ENCODE measurements around the gene SAFB.

- TF ChIP-seq EP300 (IDR thresholded peaks at IDR 0.05) (no peak), REST (IDR thresholded peaks at IDR 0.05) (no peak), JUNB (IDR thresholded peaks at IDR 0.05) (no peak), PHF8 (IDR thresholded peaks at IDR 0.05; ENCODE audit: borderline replicate concordance, low read depth) (no peak)
- TF ChIP-seq, protein P1, sequence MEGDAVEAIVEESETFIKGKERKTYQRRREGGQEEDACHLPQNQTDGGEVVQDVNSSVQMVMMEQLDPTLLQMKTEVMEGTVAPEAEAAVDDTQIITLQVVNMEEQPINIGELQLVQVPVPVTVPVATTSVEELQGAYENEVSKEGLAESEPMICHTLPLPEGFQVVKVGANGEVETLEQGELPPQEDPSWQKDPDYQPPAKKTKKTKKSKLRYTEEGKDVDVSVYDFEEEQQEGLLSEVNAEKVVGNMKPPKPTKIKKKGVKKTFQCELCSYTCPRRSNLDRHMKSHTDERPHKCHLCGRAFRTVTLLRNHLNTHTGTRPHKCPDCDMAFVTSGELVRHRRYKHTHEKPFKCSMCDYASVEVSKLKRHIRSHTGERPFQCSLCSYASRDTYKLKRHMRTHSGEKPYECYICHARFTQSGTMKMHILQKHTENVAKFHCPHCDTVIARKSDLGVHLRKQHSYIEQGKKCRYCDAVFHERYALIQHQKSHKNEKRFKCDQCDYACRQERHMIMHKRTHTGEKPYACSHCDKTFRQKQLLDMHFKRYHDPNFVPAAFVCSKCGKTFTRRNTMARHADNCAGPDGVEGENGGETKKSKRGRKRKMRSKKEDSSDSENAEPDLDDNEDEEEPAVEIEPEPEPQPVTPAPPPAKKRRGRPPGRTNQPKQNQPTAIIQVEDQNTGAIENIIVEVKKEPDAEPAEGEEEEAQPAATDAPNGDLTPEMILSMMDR (IDR thresholded peaks at IDR 0.05), result no peak
Observed at GRCh38 chr19:5609881-5610448, 12.9 kb upstream of the SAFB start.
